BE2C (cell line): Measurements from ENCODE around the gene HYAL3.
A peak's percentile ranks its signal among the peaks of the same experiment; 100 is the strongest.

Experiments
- DNase-seq: peaks from one replicate; pipeline ENCODE4 v3.0.0-alpha.2; 2020
- H3K27me3 ChIP-seq: fragments of 250-450 bp; sonication (Bioruptor Pico); 2 replicates; pipeline ENCODE4 v1.5.1; 2020; ENCODE audit warnings: mild to moderate bottlenecking
- H3K36me3 ChIP-seq: fragments of 250-450 bp; sonication (Bioruptor Pico); 2 replicates; pipeline ENCODE4 v1.5.1; 2020; ENCODE audit warnings: mild to moderate bottlenecking
- H3K4me1 ChIP-seq: fragments of 250-450 bp; sonication (Bioruptor Pico); 2 replicates; pipeline ENCODE4 v1.5.1; 2020
- H3K4me3 ChIP-seq: 2 replicates; pipeline ENCODE4 v1.5.1; 2011; ENCODE audit warnings: low read depth, low read length
- H3K9me3 ChIP-seq: fragments of 250-450 bp; sonication (Bioruptor Pico); 2 replicates; pipeline ENCODE4 v1.5.1; 2020
- TF ChIP-seq, protein P1 (sequence below): IDR thresholded peaks from 2 replicates; pipeline ENCODE4 v1.5.1; 2012; ENCODE audit warnings: mild to moderate bottlenecking, low read depth, low read length

Gene HYAL3

GRCh38 chr3:50254577-50255250 is 44.5 kb downstream of the HYAL3 start:
- Histone ChIP-seq H3K36me3 (peaks cover 4% of the 10 kb centered on the region), H3K9me3 (no peaks in the 10 kb centered on the region), H3K4me1 (peaks cover 3% of the 10 kb centered on the region), H3K4me3 (no peak overlapping the region), H3K27me3 (no peaks in the 10 kb centered on the region)
- DNase-seq = no peak
- TF ChIP-seq, protein P1, sequence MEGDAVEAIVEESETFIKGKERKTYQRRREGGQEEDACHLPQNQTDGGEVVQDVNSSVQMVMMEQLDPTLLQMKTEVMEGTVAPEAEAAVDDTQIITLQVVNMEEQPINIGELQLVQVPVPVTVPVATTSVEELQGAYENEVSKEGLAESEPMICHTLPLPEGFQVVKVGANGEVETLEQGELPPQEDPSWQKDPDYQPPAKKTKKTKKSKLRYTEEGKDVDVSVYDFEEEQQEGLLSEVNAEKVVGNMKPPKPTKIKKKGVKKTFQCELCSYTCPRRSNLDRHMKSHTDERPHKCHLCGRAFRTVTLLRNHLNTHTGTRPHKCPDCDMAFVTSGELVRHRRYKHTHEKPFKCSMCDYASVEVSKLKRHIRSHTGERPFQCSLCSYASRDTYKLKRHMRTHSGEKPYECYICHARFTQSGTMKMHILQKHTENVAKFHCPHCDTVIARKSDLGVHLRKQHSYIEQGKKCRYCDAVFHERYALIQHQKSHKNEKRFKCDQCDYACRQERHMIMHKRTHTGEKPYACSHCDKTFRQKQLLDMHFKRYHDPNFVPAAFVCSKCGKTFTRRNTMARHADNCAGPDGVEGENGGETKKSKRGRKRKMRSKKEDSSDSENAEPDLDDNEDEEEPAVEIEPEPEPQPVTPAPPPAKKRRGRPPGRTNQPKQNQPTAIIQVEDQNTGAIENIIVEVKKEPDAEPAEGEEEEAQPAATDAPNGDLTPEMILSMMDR = no peak

DNA sequence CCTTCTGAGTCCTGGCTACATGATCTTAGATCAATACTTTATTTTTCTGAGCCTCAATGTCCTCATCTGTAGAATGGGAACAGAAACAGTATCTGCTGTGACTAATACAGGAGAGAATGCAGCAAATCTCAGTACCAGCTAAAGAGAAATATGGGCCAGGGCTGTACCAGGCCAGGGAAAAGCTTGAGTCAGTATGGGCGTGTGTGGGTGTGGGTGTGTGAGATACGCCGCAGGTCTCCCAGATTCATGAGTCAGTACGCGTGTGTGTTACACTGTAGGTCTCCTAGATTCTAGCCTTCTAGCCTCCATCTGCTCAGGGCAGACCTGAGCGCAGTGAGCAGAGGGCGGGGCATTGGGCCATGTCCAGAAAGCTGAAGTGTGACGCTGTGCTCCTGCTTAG is 48.0 kb downstream of the HYAL3 start:
- TF ChIP-seq, protein P1 = no peak
- no peaks in the 10 kb centered on the region for H3K9me3 ChIP-seq
- H3K4me3 ChIP-seq = no peak overlapping the region
- no peak for DNase-seq
- no peaks in the 10 kb centered on the region for H3K27me3 ChIP-seq
- H3K36me3 ChIP-seq = no peaks in the 10 kb centered on the region
- H3K4me1 ChIP-seq = peaks cover 4% of the 10 kb centered on the region

GRCh38 chr3:50250514-50250913 is 48.7 kb downstream of the HYAL3 start:
- Histone ChIP-seq H3K36me3 (no peaks in the 10 kb centered on the region), H3K9me3 (no peaks in the 10 kb centered on the region), H3K4me1 (peaks cover 4% of the 10 kb centered on the region), H3K27me3 (no peaks in the 10 kb centered on the region), H3K4me3 (no peak overlapping the region)
- TF ChIP-seq, protein P1 = no peak
- no peak for DNase-seq

DNA sequence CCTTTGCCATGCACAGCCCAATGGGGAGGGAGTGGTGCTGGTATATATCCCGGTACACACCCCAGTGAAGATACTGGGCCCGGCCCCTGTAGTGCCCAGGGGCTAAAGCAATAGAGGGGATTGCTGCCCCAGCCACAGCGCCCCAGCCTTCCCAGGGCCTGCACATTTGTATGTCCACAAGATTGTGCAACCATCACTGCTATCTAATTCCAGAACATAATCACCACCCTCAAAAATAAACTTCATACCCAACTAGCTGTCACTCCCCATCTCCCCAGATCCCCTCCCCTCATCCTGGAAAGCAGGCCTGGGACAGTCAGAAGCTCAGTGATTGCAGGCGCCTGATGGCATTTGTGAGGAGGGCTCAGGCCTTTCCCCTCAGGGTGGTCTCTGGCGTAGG is 49.7 kb downstream of the HYAL3 start:
- no peaks in the 10 kb centered on the region for H3K27me3 ChIP-seq

DNA sequence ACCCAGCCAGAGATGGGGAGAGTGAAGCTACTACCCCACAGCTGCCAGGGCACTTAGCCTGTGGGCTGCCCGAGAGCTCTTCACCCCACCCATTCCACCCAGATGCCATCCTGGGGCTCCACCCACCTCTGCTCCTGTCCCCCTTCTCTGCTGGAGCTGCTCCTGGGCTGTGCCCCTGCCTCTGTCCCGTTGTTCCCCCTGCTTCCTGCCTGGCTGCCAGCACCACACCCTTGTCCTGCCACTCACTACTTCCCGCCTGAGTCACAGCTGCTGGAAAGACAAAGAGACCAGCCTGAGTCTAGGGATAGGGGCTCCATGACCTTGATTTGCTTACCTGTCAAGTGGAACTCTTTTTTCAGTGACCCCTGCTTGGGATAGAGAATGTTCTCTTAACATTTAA is 50.8 kb downstream of the HYAL3 start:
- Histone ChIP-seq H3K9me3 (no peaks in the 10 kb centered on the region), H3K4me3 (no peak overlapping the region), H3K36me3 (no peaks in the 10 kb centered on the region), H3K4me1 (peaks cover 4% of the 10 kb centered on the region), H3K27me3 (no peaks in the 10 kb centered on the region)
- TF ChIP-seq, protein P1 = no peak
- no peak for DNase-seq

More for the DNA sequence above, 49.7 kb downstream of the HYAL3 start:
- Histone ChIP-seq H3K36me3 (no peaks in the 10 kb centered on the region), H3K4me1 (peaks cover 4% of the 10 kb centered on the region), H3K9me3 (no peaks in the 10 kb centered on the region), H3K4me3 (no peak overlapping the region)
- TF ChIP-seq, protein P1 = no peak
- DNase-seq = no peak

DNA sequence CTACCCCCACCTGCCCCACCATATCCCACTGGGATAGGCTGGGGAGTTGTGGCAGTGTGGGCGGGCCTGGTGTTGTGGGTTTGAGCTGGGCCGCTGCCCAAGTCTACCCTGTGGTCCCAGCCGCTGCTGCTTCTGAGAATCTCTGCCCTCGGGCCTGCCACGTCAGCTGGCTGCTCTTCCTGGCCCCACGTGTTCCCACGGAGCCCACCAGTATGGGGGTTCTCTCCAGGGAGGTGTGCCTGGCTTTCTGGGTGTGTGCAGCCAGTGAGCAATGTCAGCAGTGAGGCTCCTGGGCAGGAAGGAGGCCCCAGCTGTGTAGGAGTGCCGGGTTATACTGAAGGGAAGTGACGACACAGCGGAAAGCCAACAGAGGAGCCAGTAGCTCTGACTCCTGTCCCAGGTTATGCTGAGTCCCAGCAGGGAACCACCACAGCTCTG is 52.7 kb downstream of the HYAL3 start:
- Histone ChIP-seq H3K36me3 (no peaks in the 10 kb centered on the region), H3K4me1 (peaks cover 4% of the 10 kb centered on the region), H3K4me3 (peak overlapping the region; percentile 55; the same call in 1 of the 2 replicates), H3K27me3 (no peaks in the 10 kb centered on the region), H3K9me3 (no peaks in the 10 kb centered on the region)
- no peak for DNase-seq
- TF ChIP-seq, protein P1 = no peak
